HG02852 (cell line): ENCODE results near the gene TSPAN18.

Source experiments
- ATAC-seq: cut with Tn5 transposase; IDR thresholded peaks from one replicate; pipeline ENCODE4 v1.9.1; 2021; ENCODE audit warnings: mild to moderate bottlenecking, moderate library complexity; ENCODE audit not compliant: unreplicated experiment

TSPAN18 gene

DNA sequence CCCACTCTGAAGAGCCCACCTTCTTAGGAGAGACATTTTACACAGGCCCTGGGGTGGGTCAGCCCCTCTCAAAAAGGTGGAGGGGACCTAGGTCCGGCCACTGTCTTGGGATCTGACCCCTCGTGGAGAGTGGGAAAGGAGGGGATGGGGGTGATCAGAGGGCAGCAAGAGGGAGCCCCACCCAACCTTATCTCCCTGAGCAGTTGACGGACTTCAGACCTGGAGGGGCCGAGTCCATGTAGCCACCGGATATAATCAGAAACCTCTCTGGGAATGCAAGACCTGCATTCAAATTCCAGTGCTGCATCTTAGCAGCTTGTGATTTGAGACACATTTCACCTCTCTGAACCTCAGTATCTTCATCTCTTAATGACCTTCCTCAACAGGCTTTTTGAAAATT lies 179.9 kb downstream of the TSPAN18 start:
- no peak for ATAC-seq

DNA sequence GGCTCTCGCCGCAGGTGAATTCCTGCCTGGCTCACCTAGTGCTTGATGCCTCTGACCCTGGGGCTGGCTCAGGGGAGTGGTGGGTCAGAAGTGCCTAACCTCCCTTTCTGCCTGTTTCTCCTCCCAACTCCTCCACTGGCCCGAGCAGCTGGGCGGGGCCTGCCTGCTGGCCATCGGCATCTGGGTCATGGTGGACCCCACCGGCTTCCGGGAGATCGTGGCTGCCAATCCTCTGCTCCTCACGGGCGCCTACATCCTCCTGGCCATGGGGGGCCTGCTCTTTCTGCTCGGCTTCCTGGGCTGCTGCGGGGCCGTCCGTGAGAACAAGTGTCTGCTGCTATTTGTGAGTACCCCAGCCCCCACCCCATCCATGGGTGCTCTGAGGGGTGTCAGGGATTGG lies 182.8 kb downstream of the TSPAN18 start:
- no peak for ATAC-seq

DNA sequence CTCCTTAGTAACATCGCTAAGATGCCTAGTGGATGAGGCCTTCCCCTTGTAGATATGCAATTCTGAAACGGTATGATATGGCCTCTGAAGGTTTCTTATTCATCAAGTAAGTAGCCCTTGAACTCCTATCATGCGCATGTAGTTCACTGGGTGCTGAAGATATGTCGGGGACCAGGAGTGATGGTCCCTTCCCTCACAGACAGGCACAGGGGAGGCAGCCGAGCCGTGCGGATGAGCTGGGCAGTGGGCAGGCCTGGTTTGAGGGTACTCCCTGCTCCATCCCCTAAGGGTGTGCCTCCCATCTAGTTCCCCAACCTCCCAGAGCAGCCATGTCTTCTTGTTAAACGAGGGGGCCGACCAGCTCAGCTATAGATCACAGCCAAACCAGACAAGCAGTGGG lies 183.8 kb downstream of the TSPAN18 start:
- ATAC-seq: no peak

DNA sequence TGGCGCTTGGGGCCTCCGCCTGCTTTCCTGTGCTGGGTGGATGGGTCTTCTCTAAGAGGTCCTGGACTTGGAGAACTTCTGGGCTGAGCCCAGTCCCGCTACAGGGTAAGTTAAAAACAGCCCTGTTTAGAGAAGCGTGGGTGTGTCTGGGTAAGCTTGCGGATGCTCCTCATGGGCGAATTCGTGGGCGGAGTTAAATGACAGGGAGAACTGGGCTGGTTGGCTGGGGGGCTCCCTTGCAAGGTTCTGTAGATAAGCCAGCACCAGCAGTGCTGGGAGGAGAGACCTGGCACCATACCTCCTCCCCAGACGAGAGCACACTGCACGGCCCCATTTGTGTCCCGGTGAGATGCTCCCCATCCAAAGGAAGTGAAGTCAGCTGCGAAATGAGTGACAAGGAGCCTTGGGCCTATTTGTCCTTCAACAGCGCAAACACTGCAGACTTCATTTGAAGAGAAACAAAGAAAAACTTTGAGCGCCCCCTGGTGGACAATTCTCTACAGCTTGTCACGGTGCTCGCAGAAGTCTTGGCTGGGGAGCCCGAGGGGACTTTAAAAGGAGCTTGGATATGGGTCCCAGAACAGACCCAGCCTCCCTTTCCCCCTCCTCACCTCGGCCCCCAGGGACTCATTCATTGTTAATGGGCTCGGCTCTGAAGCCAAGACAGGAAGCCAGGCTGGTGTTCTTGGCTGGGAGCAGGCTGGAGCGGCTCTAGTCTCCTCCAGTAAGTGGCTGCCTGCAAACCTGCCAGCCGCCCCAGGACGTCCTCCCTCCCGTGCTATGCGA lies 184.5 kb downstream of the TSPAN18 start:
- ATAC-seq: peak; percentile 72

DNA sequence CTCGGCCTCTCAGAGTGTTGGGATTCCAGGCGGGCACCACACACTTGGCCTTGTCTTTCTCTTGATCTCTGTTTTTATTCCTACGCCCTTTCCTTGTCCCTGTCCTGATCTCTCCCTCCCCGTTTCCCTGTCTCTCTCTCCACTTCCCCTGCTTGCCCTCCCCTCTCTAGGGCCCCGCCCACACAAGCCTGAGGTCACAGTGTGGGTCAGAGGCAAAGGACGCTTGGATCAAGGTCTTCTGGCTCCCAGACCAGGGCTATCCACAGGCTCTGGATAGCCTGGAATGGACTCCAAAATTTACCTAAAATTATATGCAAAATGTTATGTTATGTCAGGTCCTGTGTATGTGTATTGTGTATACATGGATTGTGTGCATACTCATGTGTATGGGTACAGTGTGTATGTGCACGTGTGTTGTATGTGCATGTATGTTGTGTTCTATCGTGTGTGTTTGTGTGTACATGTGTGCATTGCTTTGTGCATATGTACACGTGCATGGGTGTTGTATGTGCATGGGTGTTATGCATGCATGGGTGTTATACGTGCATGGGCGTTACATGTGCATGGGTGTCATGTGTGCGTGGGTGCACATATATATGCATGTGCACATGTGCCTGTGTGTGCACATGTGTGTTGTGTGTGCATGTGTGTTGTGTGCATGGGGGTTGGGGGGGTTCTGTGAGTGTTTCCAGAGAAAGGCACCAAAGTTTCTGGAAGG lies 185.7 kb downstream of the TSPAN18 start:
- no peak for ATAC-seq

DNA sequence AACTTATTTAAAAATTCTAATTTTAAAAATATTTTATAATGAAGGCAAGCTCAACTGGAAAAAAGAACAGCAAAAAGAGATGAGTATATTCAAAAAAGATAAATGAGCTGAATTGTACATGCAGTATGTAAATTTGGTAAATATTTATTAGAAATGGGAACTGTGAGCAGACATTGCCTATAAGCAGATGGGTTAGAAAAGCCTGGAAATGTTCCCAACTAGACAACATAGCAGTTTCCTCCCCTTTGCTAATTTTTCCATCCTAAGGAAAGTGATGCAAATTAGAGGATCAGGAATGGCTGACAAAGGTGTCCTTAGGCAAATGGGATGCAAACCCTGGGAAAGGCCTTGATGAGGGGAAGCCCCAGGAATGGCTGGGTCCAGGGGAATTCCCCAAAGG lies 186.7 kb downstream of the TSPAN18 start:
- ATAC-seq: no peak

DNA sequence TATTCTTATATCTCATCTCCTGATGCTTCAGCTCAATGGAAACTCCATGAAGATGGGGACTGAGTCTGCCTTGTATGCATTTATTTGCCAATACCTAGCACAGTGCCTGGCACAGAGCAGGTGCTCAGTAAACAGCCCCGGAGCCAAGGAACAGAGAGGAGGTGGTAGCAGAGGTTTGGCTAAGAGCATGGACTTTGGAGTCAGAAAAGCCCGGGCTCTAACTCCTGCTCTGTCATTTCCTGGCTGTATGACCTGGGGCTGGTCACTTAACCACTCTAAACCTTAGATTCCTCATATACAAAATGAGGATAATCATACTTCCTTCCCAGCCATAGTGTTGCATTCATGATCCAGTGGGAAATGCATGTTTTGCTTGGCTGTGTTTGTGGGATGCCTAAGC lies 187.3 kb downstream of the TSPAN18 start:
- ATAC-seq: no peak

DNA sequence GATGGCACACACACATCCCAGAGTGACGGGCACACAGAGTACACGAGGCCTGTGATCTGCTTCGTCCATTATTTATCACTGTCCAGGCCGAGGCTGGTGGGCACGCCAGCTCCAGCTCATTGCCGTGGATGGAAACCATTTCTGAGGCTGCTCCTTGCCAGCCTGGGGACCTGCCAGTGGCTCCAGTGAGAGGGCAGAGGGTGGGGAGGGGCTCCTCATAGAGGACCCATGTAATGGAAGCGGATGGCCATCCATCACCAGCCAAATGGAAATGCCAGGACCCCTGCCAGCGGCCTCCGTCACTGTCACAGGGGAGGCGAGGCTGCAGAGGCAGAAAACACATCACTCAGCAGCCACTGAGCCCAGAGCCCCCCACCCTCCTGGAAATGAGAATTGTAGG lies 188.2 kb downstream of the TSPAN18 start:
- ATAC-seq: no peak

DNA sequence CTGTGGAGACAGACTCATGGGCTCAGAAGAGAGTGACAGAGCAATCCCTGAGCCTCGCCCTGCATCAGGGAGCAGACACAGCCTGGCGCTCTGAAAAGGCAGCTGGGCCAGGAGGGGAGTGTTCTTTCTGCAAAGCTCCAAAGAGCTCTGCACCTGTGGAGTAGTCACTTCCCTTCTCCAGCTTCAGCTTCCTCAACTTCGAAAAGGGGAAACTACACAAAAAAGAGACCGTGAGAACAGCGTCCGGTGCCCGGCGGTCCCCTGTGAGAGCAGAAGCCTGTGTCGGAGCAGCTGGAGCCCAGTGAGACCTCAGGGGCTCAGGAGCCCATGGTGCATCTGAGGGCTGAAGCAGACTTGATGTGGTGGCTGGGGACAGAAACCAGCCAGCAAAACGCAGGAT lies 188.9 kb downstream of the TSPAN18 start:
- ATAC-seq: no peak

DNA sequence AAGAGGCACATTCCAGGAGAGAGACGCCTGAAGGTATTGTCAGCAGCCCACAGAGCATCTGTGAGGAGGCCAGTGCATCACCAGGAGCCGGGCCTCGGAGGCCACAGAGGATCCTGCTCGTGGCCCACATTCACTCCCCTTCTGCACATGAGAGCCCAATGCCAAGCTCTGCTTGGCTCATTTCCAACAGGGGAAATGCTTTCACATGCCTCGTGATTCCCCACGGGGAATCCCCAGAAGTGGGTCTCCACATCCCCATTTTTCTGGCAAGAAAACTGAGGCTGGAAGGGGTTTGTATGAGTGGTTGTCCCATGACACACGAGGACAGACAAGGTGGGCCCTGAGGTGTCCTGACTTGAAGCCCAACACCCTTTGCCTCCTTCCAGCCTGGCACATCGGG lies 189.6 kb downstream of the TSPAN18 start:
- ATAC-seq: no peak

DNA sequence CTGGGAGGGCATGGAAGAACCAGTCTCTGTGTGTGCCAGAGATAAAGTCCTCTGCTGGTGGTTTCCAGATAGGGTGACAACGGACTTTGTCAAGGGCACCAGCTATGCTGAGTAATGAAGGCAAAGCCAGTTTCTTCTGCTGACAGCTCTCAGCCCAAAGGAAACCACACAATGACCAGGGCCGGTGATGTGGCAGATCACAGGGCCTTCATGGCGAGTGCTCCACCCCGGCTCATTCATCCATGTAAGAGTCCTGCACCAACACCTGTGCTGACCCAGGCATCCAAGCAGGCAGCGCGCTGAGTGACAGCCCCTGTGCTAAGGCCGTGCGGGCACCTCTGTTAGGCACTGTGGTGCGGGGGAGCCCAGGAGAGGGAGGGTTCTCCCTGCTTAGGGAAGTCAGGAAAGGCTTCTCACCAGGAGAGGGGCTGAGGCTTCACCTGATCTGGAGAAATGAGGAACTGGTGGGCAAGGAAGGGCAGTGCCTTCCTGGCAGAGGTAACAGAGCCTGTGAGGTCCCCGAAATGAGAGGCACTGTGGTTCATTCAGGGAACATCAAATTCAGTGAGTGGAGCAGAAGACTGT lies 190.1 kb downstream of the TSPAN18 start:
- no peak for ATAC-seq

DNA sequence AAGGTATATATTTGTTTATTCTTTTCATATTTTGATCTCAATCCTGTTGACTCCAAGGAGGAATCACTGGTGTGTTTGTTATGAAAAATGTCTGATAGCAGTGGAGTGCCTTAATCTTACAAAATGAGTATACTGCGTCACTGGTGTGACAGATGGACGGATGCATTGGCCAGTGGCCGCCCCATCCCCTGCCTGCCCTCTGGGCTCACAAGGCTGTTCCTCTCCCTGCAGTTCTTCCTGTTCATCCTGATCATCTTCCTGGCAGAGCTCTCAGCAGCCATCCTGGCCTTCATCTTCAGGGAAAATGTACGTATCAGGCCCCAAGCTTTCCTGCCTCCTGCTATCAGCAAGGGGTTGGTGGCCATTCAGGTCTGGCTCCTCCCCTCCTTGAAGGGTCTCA lies 191.0 kb downstream of the TSPAN18 start:
- no peak for ATAC-seq

DNA sequence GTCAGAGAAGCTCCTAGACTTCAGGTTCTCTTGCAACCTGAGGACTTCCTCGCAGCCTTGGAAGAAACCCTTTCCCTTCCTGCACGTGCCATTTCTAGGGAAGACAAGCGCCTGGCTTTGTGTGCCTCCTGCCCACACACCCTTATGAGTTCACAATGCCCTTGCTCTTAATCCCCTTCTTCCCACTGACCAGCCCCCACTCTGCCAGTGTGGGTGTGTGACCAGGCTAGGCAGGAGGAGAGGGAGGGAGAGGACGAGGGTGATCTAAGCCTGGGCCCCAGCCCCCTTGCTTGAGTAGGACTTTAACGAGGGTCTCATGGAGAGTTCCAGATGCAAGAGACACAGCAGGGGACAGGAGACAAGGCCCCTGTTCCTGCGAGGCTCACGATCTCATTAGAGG lies 193.7 kb downstream of the TSPAN18 start:
- ATAC-seq: no peak

DNA sequence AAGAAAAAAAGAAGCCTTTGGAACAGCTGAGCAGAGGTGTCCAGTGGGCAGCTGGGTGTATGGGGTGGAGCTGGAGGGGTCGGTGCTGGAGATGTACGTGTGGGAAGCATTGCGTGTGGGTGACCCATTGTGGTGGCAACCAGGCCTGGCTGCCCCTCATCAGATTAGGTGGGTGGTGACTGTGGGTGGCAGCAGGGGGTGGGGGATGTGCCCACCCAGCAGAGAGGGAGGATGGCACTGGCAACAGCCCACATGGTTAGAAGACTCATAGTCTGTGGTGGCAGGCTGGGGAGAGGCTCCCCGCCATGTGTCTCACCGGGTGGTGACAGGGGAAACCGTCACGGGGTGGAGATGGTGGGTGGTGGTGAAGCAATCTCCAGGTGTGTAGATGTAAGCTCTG lies 196.4 kb downstream of the TSPAN18 start:
- no peak for ATAC-seq

DNA sequence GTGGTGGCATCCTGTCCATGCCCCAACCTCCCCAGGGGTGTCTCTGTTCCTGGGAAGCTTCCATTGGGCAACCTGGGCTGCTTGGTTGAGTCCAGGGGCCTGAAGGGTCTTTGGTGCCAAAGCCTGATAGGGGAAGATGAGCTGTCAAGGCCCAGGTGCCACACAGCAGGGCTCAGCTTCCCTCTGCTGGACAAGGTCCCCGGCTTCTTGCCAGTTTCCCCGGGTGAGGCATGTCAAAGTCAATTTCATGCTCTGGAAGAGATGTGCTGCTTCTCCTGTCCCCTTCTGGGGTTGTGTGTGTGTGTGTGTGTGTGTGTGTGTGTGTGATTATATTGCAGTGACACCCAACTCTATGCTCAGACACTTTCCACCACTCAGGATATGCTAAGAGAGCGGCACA lies 197.0 kb downstream of the TSPAN18 start:
- no peak for ATAC-seq

DNA sequence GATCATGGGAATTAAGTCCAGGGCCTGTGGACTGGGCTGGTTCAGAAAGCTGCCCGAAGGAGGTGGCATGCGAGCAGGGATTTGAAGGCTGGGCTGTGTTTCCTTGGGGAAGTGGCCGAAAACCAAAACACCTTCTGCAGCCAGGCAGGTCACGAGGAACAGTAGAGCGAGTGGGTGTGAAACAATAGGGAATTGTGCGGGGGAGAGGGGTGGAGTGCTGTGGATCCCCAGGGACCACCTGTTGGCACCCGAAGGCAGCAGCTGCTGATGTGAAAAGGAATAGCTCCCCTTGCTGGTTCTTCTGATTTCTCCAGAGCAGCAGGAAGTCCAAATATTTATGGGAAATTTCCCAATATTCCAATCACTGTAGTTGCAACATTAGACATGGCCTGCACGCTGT lies 199.3 kb downstream of the TSPAN18 start:
- no peak for ATAC-seq

DNA sequence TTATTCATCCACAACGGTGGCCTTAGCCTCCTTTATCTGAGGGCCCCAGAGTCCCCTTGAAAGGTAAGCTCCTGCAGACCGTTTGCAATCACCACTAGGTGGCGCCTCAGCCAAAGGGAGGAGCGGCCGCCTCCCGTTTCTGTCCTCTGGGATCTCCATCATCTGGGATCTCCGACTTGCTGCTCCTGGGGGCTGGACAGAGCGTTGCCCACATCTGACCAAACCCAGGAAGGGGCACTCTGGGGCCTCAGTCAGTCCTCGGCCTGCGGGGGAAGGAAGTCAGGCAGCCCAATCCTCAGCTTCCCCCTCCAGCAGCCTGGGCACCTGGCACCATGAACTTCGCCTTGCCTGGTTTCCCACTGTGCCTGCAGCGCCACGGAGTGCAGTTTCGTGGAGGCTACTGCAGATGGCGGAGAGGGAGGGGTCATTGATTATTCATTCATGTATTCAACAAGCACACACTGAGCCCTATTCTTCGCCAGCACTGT lies 200.5 kb downstream of the TSPAN18 start:
- no peak for ATAC-seq

DNA sequence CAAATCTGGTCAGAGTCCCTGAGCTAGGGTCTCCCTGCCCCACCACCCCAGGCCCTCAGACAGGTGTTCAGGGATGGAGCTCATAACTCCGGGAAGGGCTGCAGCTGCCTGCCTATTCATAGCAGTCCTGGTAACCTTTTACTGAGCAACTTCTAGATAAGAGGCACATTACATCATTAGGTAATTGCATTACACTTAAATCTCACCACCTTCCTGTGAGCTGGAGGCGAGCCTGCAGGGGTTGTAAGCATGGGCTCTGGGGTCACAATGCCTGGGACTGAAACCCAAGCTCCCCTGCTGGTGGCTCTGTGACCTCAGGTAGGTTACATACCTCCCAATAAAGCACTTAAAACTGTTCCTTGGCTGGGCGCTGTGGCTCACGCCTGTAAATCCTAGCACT lies 201.4 kb downstream of the TSPAN18 start:
- no peak for ATAC-seq

DNA sequence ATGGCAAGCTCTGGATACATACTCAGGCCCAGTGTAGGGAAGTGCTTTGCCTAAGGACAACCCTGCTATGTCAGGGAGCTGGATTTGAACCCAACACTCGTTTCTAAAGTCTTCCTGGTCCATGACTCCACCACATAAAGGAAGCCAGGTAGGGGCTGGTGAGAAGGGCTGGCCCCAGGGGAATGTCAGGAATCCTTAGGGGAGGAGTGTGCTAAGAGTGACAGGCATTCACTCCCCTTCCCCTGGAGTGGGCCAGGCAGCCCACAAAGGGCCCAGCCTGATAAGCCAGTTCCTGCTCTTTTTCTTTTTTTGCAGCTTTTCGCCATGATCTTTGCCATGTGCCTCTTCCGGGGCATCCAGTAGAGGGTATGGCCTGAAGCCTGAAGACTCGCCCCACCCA lies 202.1 kb downstream of the TSPAN18 start:
- ATAC-seq: no peak

DNA sequence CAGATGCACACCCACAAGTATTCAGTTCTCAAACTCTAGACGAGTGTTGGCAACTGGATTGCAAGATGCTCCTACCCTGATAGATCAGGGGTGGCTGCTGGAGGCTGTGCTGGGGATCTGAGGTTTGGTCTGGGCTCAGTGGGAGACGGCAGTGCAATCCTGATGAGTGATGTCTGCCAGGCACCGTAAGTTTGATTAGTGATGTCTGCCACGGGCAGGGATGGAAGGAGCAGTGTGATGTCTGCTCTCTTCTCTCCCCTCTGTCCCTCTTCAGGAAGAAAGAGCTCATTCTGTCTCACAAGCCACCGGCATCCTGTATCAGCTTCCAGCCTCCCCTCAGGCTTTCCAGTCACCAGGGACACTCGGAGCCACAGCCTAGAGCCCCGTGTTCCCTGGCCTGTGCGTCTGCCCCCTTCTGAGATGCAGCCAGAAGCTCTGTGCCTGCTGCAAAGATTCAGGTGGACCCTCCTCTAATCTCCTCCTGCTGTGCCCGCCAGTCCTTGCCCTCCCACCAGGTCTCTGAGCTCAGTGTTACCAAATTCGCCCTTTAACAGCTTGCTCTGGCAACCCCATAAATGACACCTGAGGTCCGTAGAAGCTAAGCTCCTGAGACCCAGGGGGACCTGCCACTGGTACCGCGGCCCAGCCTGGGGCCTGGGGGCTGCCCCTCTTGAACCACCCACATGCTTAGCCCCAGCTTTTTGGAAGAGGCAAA lies 204.0 kb downstream of the TSPAN18 start:
- ATAC-seq: no peak

DNA sequence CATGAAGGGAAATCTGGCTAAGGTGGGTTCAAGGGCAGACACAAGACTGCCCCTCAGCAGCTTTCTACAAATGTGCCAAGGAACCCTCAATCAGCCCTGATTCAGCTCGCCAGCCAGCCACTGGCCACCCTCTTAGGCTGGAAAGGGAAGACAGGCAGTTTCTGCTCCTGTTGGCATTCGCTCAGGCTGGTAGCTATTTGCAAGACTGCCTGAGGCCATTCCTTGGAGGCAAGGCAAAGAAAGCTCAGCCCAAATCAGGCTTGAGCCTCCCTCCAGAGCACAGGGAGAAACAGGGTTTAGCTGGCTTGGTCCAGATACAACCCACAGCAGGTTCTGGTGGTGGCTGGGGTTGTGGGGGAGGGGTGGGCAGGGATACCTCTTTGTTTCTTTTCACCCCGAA lies 204.7 kb downstream of the TSPAN18 start:
- ATAC-seq: no peak
